Testis (tissue), 2 donors: ENCODE results near the gene IFITM1.

Experiments used
- POLR2A ChIP-seq: fragments of 450-650 bp; IDR thresholded peaks from one replicate; pipeline ENCODE4 v1.6.1; 2017; ENCODE audit warnings: antibody characterized with exemption, mild to moderate bottlenecking, moderate library complexity
- TF ChIP-seq, protein P1 (sequence below), 3 experiments: fragments of 450-650 bp in 2 of 3; fragments of 200-600 bp in 1 of 3; sonication (generic) in 1 of 3; IDR thresholded peaks; one replicate each; pipeline ENCODE4 v1.5.1; 2016 to 2019; ENCODE audit warnings: antibody characterized with exemption in 3 of 3, mild to moderate bottlenecking in 2 of 3, moderate library complexity in 1 of 3

DNA sequence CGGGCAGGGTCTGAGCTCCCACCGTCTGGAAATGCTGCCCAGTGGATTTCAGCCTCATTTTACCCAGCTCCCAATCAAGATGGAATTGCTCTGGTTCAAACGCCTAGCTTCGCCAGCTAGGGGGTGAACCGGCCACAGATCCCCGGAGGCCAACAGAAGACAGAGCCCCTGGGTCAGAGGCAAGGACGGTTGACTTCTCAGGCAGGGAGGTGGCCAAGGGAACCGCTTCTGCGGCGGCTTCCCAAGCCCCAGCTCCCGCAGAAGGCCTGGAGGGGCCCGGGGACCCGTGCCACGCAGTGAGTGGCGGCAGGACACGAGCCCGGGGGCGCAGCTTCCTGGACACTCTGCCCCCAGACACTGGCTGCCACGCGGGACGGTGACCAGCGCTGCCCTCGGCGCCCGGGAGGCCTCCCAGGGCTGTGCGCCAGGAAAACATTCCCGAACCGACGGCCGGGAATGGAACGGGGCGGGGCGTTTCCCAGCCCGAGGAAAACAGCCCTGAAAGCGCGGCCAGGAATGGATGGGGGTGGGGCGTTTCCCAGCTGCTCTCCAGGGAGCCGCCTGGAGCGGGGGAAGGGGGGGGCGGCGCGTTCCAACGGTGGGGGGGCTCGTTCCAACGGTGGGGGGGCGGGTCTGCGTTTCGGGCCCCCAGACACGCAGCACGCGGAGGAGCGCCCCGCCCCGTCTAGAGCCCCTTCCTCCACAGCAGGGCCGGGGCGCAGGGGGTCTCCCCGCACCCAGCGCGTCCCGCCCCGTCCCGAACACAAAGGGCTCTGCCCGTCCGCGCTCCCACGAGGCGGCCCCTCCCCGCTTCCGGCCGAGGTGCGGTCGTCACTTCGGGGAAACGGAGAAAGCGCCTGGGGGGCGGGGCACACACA lies 42.0 kb downstream of the IFITM1 start:
- no peak for TF ChIP-seq POLR2A
- TF ChIP-seq, protein P1, sequence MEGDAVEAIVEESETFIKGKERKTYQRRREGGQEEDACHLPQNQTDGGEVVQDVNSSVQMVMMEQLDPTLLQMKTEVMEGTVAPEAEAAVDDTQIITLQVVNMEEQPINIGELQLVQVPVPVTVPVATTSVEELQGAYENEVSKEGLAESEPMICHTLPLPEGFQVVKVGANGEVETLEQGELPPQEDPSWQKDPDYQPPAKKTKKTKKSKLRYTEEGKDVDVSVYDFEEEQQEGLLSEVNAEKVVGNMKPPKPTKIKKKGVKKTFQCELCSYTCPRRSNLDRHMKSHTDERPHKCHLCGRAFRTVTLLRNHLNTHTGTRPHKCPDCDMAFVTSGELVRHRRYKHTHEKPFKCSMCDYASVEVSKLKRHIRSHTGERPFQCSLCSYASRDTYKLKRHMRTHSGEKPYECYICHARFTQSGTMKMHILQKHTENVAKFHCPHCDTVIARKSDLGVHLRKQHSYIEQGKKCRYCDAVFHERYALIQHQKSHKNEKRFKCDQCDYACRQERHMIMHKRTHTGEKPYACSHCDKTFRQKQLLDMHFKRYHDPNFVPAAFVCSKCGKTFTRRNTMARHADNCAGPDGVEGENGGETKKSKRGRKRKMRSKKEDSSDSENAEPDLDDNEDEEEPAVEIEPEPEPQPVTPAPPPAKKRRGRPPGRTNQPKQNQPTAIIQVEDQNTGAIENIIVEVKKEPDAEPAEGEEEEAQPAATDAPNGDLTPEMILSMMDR (IDR thresholded peaks at IDR 0.05) = no peak
